Duodenal mucosa (tissue), 2 donors: ENCODE measurements around the gene SYNDIG1.

Source experiments
- H3K27ac ChIP-seq: one replicate; pipeline ENCODE4 v1.7.0; 2013; ENCODE audit warnings: low read depth, low read length
- H3K27me3 ChIP-seq, 2 donors: one replicate each; pipeline ENCODE4 v1.7.0; 2013; ENCODE audit warnings: low read length in 2 of 2, control low read depth in 1 of 2; ENCODE audit not compliant: insufficient read depth in 2 of 2, control insufficient read depth in 1 of 2
- H3K36me3 ChIP-seq, 2 donors: one replicate each; pipeline ENCODE4 v1.7.0; 2013; ENCODE audit warnings: low read length in 2 of 2, control low read depth in 1 of 2; ENCODE audit not compliant: insufficient read depth in 2 of 2, control insufficient read depth in 1 of 2
- H3K4me1 ChIP-seq, 2 donors: one replicate each; pipeline ENCODE4 v1.7.0; 2013; ENCODE audit warnings: low read length in 2 of 2, control low read depth in 1 of 2; ENCODE audit not compliant: insufficient read depth in 2 of 2, control insufficient read depth in 1 of 2
- H3K4me3 ChIP-seq, 2 donors: one replicate each; pipeline ENCODE4 v1.7.0; 2013; ENCODE audit warnings: low read length in 2 of 2, low read depth in 1 of 2
- H3K9ac ChIP-seq, 2 donors: one replicate each; pipeline ENCODE4 v1.7.0; 2013; ENCODE audit warnings: low read length in 2 of 2, low read depth in 1 of 2
- H3K9me3 ChIP-seq, 2 donors: one replicate each; pipeline ENCODE4 v1.7.0; 2013; ENCODE audit warnings: low read length in 2 of 2, control low read depth in 1 of 2; ENCODE audit not compliant: control insufficient read depth in 1 of 2

Gene SYNDIG1

DNA sequence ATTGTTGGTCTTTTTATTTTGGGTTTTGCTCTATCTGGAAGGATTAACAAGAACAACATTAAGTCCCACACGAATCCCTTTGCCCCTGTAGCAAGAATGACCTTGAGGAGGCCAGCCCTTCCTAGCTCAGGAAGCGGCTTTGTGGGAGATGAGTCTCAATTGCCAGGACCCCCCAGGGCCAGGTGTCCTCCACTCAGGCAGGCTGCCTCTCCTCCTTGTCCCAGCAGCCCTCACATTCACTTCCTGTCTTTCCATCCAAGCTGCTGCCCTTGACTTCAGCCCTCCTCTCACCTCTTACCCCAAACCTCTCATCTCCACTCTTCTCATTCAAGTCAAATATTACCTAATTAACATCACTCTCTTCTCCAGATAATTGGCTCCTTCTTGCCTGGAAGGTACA, 22.6 kb upstream of the SYNDIG1 start:
- Histone ChIP-seq H3K27ac (no peak overlapping the region), H3K9ac (no peak overlapping the region), H3K9me3 (no peaks in the 10 kb centered on the region), H3K4me1 (peaks cover 0 to 8% of the 10 kb centered on the region in 2 donors), H3K36me3 (no peaks in the 10 kb centered on the region), H3K4me3 (no peak overlapping the region), H3K27me3 (no peaks in the 10 kb centered on the region)

DNA sequence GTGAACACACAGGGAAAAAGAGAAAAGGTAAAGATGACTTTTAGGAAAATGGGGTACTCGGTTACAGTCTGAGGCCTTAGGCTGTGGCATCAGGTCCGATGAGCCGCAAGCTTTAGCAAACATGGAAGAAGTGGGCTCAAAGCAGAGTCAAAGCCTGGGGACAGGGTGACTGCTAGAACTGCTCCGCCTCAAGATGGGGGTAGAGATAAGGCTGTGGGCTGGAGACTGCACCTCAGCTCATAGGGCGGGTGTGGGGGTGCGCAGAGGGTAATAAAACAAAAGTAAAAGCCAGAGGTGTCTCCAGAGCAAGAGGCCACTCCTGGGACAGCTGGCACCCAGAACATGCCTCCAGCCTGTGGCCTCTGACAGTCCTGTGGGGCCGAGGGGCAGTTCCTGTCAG, 21.3 kb upstream of the SYNDIG1 start:
- peaks cover 0 to 8% of the 10 kb centered on the region in 2 donors for H3K4me1 ChIP-seq
- H3K4me3 ChIP-seq, result no peak overlapping the region
- H3K27ac ChIP-seq, result no peak overlapping the region
- no peaks in the 10 kb centered on the region for H3K27me3 ChIP-seq
- H3K9me3 ChIP-seq, result no peaks in the 10 kb centered on the region
- no peaks in the 10 kb centered on the region for H3K36me3 ChIP-seq
- H3K9ac ChIP-seq, result no peak overlapping the region

DNA sequence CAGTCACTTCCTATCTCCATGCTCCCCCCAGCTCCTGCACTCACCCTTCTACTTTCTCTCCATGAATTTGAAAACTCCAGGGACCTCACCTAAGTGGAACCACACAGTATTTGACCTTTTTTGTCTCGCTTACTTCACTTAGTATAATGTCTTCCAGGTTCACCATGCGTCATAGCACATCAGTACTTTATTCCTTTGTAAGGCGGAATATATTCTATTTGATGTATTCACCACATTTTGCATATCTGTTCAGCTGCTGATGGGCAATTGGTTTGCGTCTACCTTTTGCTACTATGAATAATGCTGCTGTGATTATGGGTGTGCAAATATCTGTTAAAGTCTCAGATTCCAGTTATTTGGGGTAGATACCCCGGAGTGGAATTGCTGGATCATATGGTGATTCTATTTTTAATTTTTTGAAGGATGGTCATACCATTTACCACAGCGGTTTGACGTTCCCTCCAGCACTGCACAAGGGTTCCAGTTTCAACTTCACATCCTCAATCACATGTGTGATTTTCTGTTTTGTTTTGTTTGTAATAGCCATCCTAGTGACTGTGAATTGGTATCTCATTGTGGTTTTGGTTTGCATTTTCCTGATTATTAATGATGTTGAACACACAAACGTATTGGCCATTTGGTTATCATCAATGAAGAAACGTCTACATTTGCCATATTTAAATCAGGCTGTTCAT, 20.3 kb upstream of the SYNDIG1 start:
- Histone ChIP-seq H3K4me1 (peaks cover 0 to 8% of the 10 kb centered on the region in 2 donors), H3K4me3 (no peak overlapping the region), H3K27ac (no peak overlapping the region), H3K9me3 (no peaks in the 10 kb centered on the region), H3K36me3 (no peaks in the 10 kb centered on the region), H3K27me3 (no peaks in the 10 kb centered on the region), H3K9ac (no peak overlapping the region)

DNA sequence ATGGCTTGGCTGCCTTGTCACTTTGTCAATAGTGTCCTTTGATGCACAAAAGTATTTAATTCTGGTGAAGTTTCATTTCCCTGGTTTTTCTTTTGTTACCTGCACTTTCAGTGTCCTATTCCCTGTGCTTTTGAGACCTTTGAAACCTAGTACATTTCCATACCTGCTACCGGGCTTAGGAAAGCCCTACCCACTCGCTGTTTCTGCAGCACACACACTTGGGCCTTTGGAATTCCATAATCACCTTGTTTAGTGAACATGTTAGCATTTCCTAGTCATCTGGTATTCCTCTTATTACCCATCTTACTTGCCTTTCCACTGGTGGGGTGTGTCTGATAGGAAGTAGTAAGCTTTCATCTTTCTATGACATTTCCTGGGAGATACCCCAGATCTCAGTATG, 19.3 kb upstream of the SYNDIG1 start:
- no peaks in the 10 kb centered on the region for H3K27me3 ChIP-seq
- H3K9me3 ChIP-seq, result no peaks in the 10 kb centered on the region
- H3K4me1 ChIP-seq, result peaks cover 0 to 8% of the 10 kb centered on the region in 2 donors
- no peaks in the 10 kb centered on the region for H3K36me3 ChIP-seq
- no peak overlapping the region for H3K4me3 ChIP-seq
- no peak overlapping the region for H3K9ac ChIP-seq
- H3K27ac ChIP-seq, result no peak overlapping the region

DNA sequence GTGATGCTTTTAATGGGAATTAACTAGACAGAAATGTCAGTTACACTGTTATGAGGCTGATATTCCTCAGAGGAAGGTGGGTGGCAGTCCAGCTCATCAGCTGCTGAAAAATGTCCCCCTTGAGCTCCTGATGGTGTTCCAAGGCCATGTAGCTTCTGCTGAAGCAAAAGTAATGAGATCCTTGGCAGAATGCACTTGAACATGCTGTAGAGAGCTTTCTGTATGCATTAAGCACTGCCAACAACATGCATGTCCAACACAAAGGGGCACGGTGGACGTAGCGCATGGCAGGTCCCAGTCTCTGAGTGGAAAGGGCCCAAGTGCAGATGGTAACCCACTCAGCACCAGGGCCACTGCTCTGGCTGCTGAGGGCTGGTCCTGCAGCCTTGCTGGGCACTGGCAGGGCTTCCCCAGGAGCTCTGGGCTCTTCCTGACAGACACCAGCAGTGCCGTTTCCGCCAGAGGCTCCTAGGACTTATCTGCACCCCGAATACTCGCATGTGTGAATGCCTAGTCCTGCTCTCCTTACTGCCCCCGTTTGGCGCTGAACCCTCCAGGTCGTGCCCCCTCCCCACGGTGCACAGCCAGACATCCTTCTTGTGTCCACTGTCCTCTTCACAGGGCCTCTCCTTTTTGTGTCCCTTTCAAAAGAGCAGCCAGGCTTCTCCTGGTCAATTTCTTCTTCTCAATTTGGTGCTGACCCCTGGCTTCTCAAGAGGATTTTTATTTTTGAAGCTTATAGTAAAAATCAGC, 18.6 kb upstream of the SYNDIG1 start:
- Histone ChIP-seq H3K4me1 (peaks cover 0 to 8% of the 10 kb centered on the region in 2 donors), H3K4me3 (no peak overlapping the region), H3K36me3 (no peaks in the 10 kb centered on the region), H3K9ac (no peak overlapping the region), H3K9me3 (no peaks in the 10 kb centered on the region), H3K27me3 (no peaks in the 10 kb centered on the region), H3K27ac (no peak overlapping the region)

DNA sequence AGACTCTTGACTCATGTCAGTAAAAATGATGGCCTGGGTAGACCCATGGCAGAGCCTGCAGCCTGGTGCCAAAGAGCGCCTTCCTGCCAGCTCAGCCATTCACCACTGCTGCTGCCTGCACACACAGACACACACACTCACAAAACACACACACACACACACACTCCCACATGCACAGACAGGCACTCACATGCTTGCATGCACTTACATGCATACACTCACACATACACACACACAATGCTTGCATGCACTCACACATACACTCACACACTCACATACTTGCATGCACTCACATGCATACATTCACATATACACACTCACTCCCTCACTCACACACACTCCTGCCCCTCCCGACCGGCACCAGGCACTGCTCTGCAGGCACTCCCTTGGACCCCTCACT, 18.0 kb upstream of the SYNDIG1 start:
- Histone ChIP-seq H3K36me3 (no peaks in the 10 kb centered on the region), H3K27ac (no peak overlapping the region), H3K4me1 (peaks cover 0 to 8% of the 10 kb centered on the region in 2 donors), H3K27me3 (no peaks in the 10 kb centered on the region), H3K4me3 (no peak overlapping the region), H3K9ac (no peak overlapping the region), H3K9me3 (no peaks in the 10 kb centered on the region)

DNA sequence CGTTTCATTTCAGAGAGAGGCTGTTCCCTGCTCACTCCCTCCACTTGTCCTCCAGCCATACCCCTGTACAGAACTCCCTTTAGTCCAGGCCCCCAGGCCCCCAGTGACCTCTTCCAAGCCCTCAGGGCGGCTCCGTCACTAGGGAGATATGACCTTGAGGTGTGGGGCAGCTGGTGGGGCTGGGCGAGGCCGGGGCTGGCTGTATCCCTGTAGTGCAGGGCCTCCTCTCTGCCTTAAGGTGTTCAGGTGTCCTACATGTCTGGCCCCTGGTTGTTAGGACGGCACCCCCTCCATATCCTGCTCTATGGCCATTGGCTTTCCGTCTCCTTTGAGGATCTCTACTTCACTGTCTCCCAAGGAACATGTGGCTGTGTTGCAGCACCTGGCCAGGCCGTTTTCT, 17.4 kb upstream of the SYNDIG1 start:
- H3K4me1 ChIP-seq, result peaks cover 0 to 8% of the 10 kb centered on the region in 2 donors
- H3K27ac ChIP-seq, result no peak overlapping the region
- no peaks in the 10 kb centered on the region for H3K9me3 ChIP-seq
- H3K27me3 ChIP-seq, result no peaks in the 10 kb centered on the region
- H3K9ac ChIP-seq, result no peak overlapping the region
- H3K36me3 ChIP-seq, result no peaks in the 10 kb centered on the region
- H3K4me3 ChIP-seq, result no peak overlapping the region

DNA sequence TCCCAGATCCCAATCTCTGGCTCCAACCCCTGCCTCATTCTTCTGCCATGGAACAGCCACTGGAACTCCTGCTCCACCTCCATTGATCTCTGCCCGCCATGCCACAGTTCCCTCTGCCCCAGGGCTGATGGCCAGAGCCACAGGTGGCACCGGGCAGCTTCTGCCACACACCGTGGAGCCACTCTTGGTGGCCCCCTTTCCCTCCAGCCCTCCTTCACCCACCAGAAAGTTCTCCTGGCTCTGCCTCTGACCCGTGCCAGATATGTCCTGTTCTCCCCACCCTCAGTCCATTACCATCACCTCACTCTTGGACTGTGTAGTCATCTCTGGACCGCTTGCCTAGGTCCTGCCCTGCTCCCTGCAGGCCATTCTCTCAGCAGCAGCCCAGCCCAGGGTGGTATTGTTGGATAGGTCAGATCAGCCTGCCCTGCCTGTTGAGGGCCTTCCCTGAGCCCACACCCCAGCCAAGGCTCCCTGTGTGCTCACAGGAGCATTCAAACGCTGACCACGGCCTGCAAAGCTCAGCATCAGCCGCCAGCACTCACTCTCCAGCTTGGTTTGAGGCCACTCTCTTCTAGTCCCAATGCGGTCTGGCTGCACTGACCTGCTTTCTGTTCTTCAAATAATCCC, 16.8 kb upstream of the SYNDIG1 start:
- H3K4me1 ChIP-seq, result peaks cover 0 to 8% of the 10 kb centered on the region in 2 donors
- H3K27me3 ChIP-seq, result no peaks in the 10 kb centered on the region
- no peaks in the 10 kb centered on the region for H3K36me3 ChIP-seq
- H3K27ac ChIP-seq, result no peak overlapping the region
- no peaks in the 10 kb centered on the region for H3K9me3 ChIP-seq
- no peak overlapping the region for H3K9ac ChIP-seq
- no peak overlapping the region for H3K4me3 ChIP-seq

DNA sequence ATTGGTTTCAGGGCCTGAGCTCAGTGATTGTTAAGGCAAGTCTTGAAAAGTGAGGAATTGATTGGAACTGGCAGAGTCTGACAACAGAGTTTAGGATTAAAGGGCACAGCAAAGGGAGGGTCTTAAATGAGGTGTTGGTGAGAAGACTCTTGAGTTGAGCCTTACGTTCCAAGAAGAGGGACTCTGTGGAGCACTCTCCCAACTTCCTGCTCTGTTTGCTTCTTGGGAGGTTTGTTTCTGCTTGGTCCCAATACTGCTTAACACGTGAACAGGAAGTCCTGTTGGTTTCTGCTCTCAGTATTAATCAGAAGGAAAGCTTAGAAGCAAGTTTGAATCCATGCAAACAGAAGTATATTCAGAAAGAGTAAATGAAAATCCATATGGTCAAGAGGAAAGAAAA, 15.6 kb upstream of the SYNDIG1 start:
- H3K27me3 ChIP-seq, result no peaks in the 10 kb centered on the region
- no peaks in the 10 kb centered on the region for H3K36me3 ChIP-seq
- H3K27ac ChIP-seq, result no peak overlapping the region
- H3K4me1 ChIP-seq, result no peaks in the 10 kb centered on the region
- no peak overlapping the region for H3K9ac ChIP-seq
- H3K9me3 ChIP-seq, result no peaks in the 10 kb centered on the region
- H3K4me3 ChIP-seq, result no peak overlapping the region

DNA sequence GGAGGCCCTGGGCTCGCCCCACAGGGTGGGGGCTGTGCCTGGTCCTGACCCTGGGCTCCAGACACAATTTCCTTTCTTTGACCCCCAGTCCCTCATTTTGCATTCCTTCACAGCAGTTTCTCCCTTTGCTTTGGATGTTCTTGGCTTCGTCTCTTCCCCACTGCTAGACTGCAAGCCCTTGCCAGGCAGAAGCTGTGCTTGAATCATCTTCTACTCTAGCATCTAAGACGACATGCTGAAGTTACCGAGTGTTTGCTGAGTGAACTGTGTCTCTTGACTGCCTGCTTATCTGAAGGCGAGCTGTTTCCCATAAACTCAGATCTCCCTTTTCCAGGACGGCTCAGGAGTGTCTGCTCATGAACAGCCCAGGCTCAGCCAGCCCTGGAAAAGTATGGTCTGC, 14.3 kb upstream of the SYNDIG1 start:
- Histone ChIP-seq H3K9ac (no peak overlapping the region), H3K9me3 (no peaks in the 10 kb centered on the region), H3K4me1 (no peaks in the 10 kb centered on the region), H3K4me3 (no peak overlapping the region), H3K36me3 (no peaks in the 10 kb centered on the region), H3K27ac (no peak overlapping the region), H3K27me3 (no peaks in the 10 kb centered on the region)
